GM12865 (cell line): ENCODE results near the gene TMEFF2.

Experiments
- DNase-seq: peaks from one replicate; pipeline ENCODE4 v3.0.0; 2010; ENCODE audit warnings: low read depth
- H3K4me3 ChIP-seq: 2 replicates; pipeline ENCODE4 v1.5.1; 2011; ENCODE audit warnings: mild to moderate bottlenecking, low read depth, low read length, control low read depth
- CTCF ChIP-seq: IDR thresholded peaks from 2 replicates; pipeline ENCODE4 v1.5.1; 2011; ENCODE audit warnings: low read length, control low read depth, low read depth, inconsistent platforms; ENCODE audit not compliant: insufficient read depth; ENCODE audit errors: missing control alignments

TMEFF2 gene

DNA sequence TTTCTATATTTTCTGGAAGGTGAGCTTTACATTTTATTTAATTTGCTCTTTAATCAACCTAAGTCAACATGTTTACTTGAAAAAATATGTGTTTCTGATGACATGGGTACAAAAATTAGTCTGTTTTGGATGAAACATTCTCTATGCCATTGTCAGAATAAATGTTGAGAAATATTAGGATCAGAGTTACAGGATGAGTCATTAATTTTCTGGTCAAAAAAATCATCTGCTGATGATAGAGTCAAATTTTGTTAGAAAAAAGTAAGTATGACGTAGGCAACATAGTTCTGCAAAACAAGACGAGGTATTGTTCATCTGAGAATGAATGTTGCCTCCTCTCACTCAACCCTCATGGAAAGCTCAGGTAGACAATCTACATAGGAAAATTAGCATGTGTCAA, 240.3 kb downstream of the TMEFF2 start:
- DNase-seq, result no peak
- TF ChIP-seq CTCF, result no peak
- H3K4me3 ChIP-seq, result no peak overlapping the region

GRCh38 chr2:191952515-191953270, 242.0 kb downstream of the TMEFF2 start:
- TF ChIP-seq CTCF, result no peak
- DNase-seq, result no peak
- H3K4me3 ChIP-seq, result no peak overlapping the region

DNA sequence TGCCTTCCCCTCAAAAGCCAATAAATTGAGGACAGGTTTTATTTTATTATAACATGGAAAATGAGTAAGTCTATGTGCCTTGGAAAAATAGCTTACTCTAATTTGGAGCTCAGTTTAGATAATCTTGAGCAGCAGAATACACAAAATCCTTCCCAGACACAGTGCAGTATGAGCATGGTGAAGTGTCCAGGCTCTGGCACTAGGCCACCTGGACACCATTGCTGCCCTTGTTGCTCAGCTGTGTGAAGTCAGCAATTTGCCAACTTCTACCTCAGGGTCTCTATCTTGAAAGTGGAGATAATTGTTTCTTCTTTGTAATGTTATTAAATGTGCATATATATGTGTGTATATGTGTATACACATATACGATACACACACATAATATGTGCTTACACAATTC, 242.9 kb downstream of the TMEFF2 start:
- no peak for TF ChIP-seq CTCF
- H3K4me3 ChIP-seq, result no peak overlapping the region
- DNase-seq, result no peak

- DNase-seq, result no peak
- H3K4me3 ChIP-seq, result no peak overlapping the region
- TF ChIP-seq CTCF, result no peak
Observed at GRCh38 chr2:191951376-191951775, 243.4 kb downstream of the TMEFF2 start.

DNA sequence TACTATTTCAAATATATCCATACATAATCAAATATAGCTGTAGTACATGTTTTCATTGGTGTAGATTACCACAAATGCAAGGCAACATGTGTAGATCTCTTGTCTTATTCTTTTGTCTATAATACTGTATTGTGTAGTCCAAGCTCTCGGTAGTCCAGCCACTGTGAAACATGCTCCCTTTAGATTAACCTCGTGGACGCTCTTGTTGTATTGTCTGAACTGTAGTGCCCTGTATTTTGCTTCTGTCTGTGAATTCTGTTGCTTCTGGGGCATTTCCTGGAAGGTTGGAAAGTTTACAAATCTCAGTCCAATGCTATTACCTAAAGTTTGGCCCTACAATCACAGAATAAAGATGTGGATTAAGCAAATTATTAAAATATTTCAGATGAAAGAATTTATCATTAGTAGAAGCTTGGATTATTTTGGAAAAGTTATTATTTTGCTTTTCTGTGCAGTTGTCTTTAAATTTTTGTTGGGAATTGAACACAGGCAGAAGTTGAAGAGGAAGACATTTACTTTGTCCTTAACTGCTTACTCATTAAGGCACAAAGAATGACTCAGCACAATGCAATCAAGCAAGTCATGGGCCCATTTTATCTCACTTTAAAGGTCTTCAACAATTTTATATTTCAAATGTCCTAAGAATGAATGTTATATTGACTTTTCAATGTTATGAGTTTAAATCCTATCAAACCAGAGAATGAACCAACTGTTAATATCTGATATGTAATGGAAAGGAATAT, 244.4 kb downstream of the TMEFF2 start:
- no peak overlapping the region for H3K4me3 ChIP-seq
- no peak for DNase-seq
- TF ChIP-seq CTCF, result no peak

DNA sequence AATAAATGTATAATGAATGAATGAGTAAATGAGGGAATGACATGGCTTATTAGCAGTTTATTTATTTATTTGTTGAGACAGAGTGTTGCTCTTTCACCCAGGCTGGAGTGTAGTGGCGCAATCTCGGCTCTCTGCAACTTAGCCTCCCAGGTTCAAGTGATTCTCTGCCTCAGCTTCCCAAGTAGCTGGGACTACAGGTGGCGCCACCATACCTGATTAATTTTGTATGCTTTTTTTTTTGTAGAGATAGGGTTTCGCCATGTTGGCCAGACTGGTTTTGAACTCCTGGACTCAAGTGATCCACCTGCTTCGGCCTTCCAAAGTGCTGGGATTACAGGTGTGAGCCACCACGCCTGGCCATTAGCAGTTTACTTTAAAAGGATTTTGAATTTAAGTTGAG, 247.5 kb downstream of the TMEFF2 start:
- H3K4me3 ChIP-seq, result no peak overlapping the region
- TF ChIP-seq CTCF, result no peak
- no peak for DNase-seq
